Vagina (tissue), 2 donors: ENCODE results near the gene VPS50. TPM values are rescaled to one million over a fixed set of nuclear protein-coding genes. Genes with fewer than 3 reads are reported as not detected.

Experiments used
- DNase-seq, 2 donors: peaks; one replicate each; pipeline ENCODE4 v3.0.0-alpha.2; 2017; ENCODE audit errors: extremely low spot score in 2 of 2
- H3K27ac ChIP-seq: fragments of 200-600 bp; sonication (generic); one replicate; pipeline ENCODE4 v1.5.1; 2019
- H3K27me3 ChIP-seq: fragments of 200-600 bp; sonication (generic); one replicate; pipeline ENCODE4 v1.5.1; 2019
- H3K36me3 ChIP-seq, 2 donors: fragments of 200-600 bp; sonication (generic); one replicate each; pipeline ENCODE4 v1.5.1; 2017 to 2019
- H3K4me1 ChIP-seq: fragments of 200-600 bp; sonication (generic); one replicate; pipeline ENCODE4 v1.5.1; 2019
- H3K4me3 ChIP-seq, 2 donors: fragments of 200-600 bp; sonication (generic); 1 replicate in 1 of 2; 2 replicates in 1 of 2; pipeline ENCODE4 v1.5.1; 2016 to 2019
- H3K9me3 ChIP-seq: fragments of 200-600 bp; sonication (generic); one replicate; pipeline ENCODE4 v1.5.1; 2019
- CTCF ChIP-seq, 3 experiments: fragments of 450-650 bp in 2 of 3; fragments of 200-600 bp in 1 of 3; sonication (generic) in 1 of 3; IDR thresholded peaks; one replicate each; pipeline ENCODE4 v1.5.1; 2017 to 2019; ENCODE audit warnings: antibody characterized with exemption in 3 of 3, mild to moderate bottlenecking in 2 of 3, moderate library complexity in 2 of 3
- POLR2A ChIP-seq, 2 donors: fragments of 450-650 bp; IDR thresholded peaks; one replicate each; pipeline ENCODE4 v1.6.1; 2017; ENCODE audit warnings: antibody characterized with exemption in 2 of 2, mild to moderate bottlenecking in 2 of 2, moderate library complexity in 2 of 2
- POLR2AphosphoS5 ChIP-seq, 2 donors: sonication (generic); formaldehyde crosslinking; IDR thresholded peaks; one replicate each; pipeline ENCODE4 v1.9.0; 2017; ENCODE audit warnings: antibody characterized with exemption in 2 of 2, mild to moderate bottlenecking in 2 of 2, low read depth in 1 of 2; ENCODE audit not compliant: insufficient read depth in 1 of 2
- intact Hi-C: fragments of 100-400 bp; cut with DNase I; formaldehyde crosslinking; loops from one replicate; pipeline ENCODE4 v1.15.1; 2023
- total RNA-seq: library from RNA; depleted of rRNA; stranded (reverse); fragments of >200 nt; gene quantifications from one replicate; pipeline ENCODE4 v1.2.3, GENCODE V29; 2016

The VPS50 gene
- total RNA-seq, 1 donor from 2014 or later: 13.0 TPM

GRCh38 chr7:93228302-93228701, 3.9 kb upstream of the VPS50 start:
- Histone ChIP-seq H3K27ac (no peak overlapping the region), H3K27me3 (no peaks in the 10 kb centered on the region), H3K4me1 (peaks cover 13% of the 10 kb centered on the region), H3K36me3 (no peaks in the 10 kb centered on the region), H3K4me3 (no peak overlapping the region), H3K9me3 (no peaks in the 10 kb centered on the region)
- intact Hi-C loops: no loop called here
- TF ChIP-seq POLR2AphosphoS5 (IDR thresholded peaks at IDR 0.05; ENCODE audit: insufficient read depth in 1 of 2, low read depth in 1 of 2) (peak in 1 of 2 donors; percentile 45), POLR2A (IDR thresholded peaks at IDR 0.05) (no peak), CTCF (IDR thresholded peaks at IDR 0.05) (peak in 2 of 3 experiments; percentile 54 to 59)
- DNase-seq: no peak

GRCh38 chr7:93231259-93231658, 907 bp upstream of the VPS50 start:
- Histone ChIP-seq H3K4me1 (peaks cover 13% of the 10 kb centered on the region), H3K27ac (peak overlapping the region; percentile 52), H3K9me3 (no peaks in the 10 kb centered on the region), H3K36me3 (no peaks in the 10 kb centered on the region), H3K4me3 (peak overlapping the region; percentile 60 to 68), H3K27me3 (no peaks in the 10 kb centered on the region)
- TF ChIP-seq POLR2AphosphoS5 (IDR thresholded peaks at IDR 0.05; ENCODE audit: insufficient read depth in 1 of 2, low read depth in 1 of 2): no peak
- TF ChIP-seq POLR2A (IDR thresholded peaks at IDR 0.05): no peak
- no peak for TF ChIP-seq CTCF (IDR thresholded peaks at IDR 0.05)
- DNase-seq: no peak
- intact Hi-C loops: no loop called here

- Histone ChIP-seq H3K27ac (peak overlapping the region; percentile 11), H3K27me3 (no peaks in the 10 kb centered on the region), H3K4me3 (peak overlapping the region; percentile 60 to 68), H3K4me1 (peaks cover 13% of the 10 kb centered on the region), H3K36me3 (no peaks in the 10 kb centered on the region), H3K9me3 (no peaks in the 10 kb centered on the region)
- no peak for DNase-seq
- intact Hi-C loops: no loop called here
- TF ChIP-seq CTCF (IDR thresholded peaks at IDR 0.05): no peak
- TF ChIP-seq POLR2AphosphoS5 (IDR thresholded peaks at IDR 0.05; ENCODE audit: insufficient read depth in 1 of 2, low read depth in 1 of 2): no peak
- TF ChIP-seq POLR2A (IDR thresholded peaks at IDR 0.05): no peak
Observed at GRCh38 chr7:93232673-93233018, 480 bp downstream of the VPS50 start.

- intact Hi-C loops: no loop called here
- no peaks in the 10 kb centered on the region for H3K9me3 ChIP-seq
- DNase-seq: no peak
Observed at GRCh38 chr7:93235541-93235940, 3.4 kb downstream of the VPS50 start.

GRCh38 chr7:93238131-93238530, 6.0 kb downstream of the VPS50 start:
- no peak for TF ChIP-seq CTCF (IDR thresholded peaks at IDR 0.05)
- TF ChIP-seq POLR2A (IDR thresholded peaks at IDR 0.05): no peak
- no peak overlapping the region for H3K4me3 ChIP-seq
- no peak overlapping the region for H3K27ac ChIP-seq
- intact Hi-C loops: no loop called here
- no peaks in the 10 kb centered on the region for H3K27me3 ChIP-seq
- H3K9me3 ChIP-seq: no peaks in the 10 kb centered on the region
- no peak for DNase-seq
- H3K4me1 ChIP-seq: peaks cover 2% of the 10 kb centered on the region
- no peaks in the 10 kb centered on the region for H3K36me3 ChIP-seq

More at GRCh38 chr7:93235541-93235940, 3.4 kb downstream of the VPS50 start:
- H3K4me1 ChIP-seq: peaks cover 13% of the 10 kb centered on the region
- TF ChIP-seq CTCF (IDR thresholded peaks at IDR 0.05) (no peak), POLR2A (IDR thresholded peaks at IDR 0.05) (no peak), POLR2AphosphoS5 (IDR thresholded peaks at IDR 0.05; ENCODE audit: insufficient read depth in 1 of 2, low read depth in 1 of 2) (no peak)
- H3K36me3 ChIP-seq: no peaks in the 10 kb centered on the region
- no peak overlapping the region for H3K27ac ChIP-seq
- H3K4me3 ChIP-seq: no peak overlapping the region
- H3K27me3 ChIP-seq: no peaks in the 10 kb centered on the region
